ENCODE data around the gene PLXND1.
"Not testable (repeated sequence)": the region's sequence is repeated elsewhere in the genome, so short reads cannot be mapped to it uniquely, and the experiment has no call there.

PLXND1 gene

GRCh38 chr3:129612534-129613366 is 6.3 kb upstream of the PLXND1 start:
- DNase-seq (ENCODE audit: low spot score): no peak

GRCh38 chr3:129611812-129612533 is 5.5 kb upstream of the PLXND1 start:
- DNase-seq (ENCODE audit: low spot score): no peak

- no peak for DNase-seq (ENCODE audit: low spot score)
These were observed 4.9 kb upstream of the PLXND1 start for GRCh38 chr3:129611446-129611800.

GRCh38 chr3:129610794-129611445 is 4.4 kb upstream of the PLXND1 start:
- DNase-seq (ENCODE audit: low spot score): not testable (repeated sequence)

- no peak for DNase-seq (ENCODE audit: low spot score)
These were observed 3.8 kb upstream of the PLXND1 start for GRCh38 chr3:129610276-129610675.

- DNase-seq (ENCODE audit: low spot score): no peak
These were observed 3.2 kb upstream of the PLXND1 start for GRCh38 chr3:129609591-129610182.

- DNase-seq (ENCODE audit: low spot score): no peak
These were observed 2.6 kb upstream of the PLXND1 start for GRCh38 chr3:129608936-129609590.

GRCh38 chr3:129608087-129608935 is 1.8 kb upstream of the PLXND1 start:
- DNase-seq (ENCODE audit: low spot score): no peak

GRCh38 chr3:129607391-129608068 is 1.1 kb upstream of the PLXND1 start:
- no peak for DNase-seq (ENCODE audit: low spot score)

GRCh38 chr3:129605922-129606635 is 397 bp downstream of the PLXND1 start:
- DNase-seq (ENCODE audit: low spot score): no peak

- no peak for DNase-seq (ENCODE audit: low spot score)
These were observed 1.1 kb downstream of the PLXND1 start for GRCh38 chr3:129605203-129605921.

GRCh38 chr3:129604767-129605166 is 1.7 kb downstream of the PLXND1 start:
- DNase-seq (ENCODE audit: low spot score): no peak

GRCh38 chr3:129603991-129604749 is 2.3 kb downstream of the PLXND1 start:
- DNase-seq (ENCODE audit: low spot score): no peak

- no peak for DNase-seq (ENCODE audit: low spot score)
These were observed 2.9 kb downstream of the PLXND1 start for GRCh38 chr3:129603561-129603942.

- DNase-seq (ENCODE audit: low spot score): no peak
These were observed 3.5 kb downstream of the PLXND1 start for GRCh38 chr3:129602730-129603560.

GRCh38 chr3:129602309-129602708 is 4.2 kb downstream of the PLXND1 start:
- DNase-seq (ENCODE audit: low spot score): no peak

GRCh38 chr3:129601713-129602112 is 4.8 kb downstream of the PLXND1 start:
- DNase-seq (ENCODE audit: low spot score): no peak

- no peak for DNase-seq (ENCODE audit: low spot score)
These were observed 6.1 kb downstream of the PLXND1 start for GRCh38 chr3:129600348-129600747.
